NCI-H2171 (cell line): Measurements from ENCODE around the gene PXDN.

Experiments used
- DNase-seq: peaks from one replicate; lab custom pipeline; 2025; lab: John Stamatoyannopoulos, UW

Gene PXDN

GRCh38 chr2:1610096-1610485 lies 134.2 kb downstream of the PXDN start:
- DNase-seq = no peak

- no peak for DNase-seq
These were observed 134.7 kb downstream of the PXDN start for GRCh38 chr2:1609485-1610095.

- DNase-seq = no peak
These were observed 135.3 kb downstream of the PXDN start for GRCh38 chr2:1609040-1609439.

- no peak for DNase-seq
These were observed 136.2 kb downstream of the PXDN start for GRCh38 chr2:1607971-1608688.

GRCh38 chr2:1607236-1607920 lies 136.9 kb downstream of the PXDN start:
- no peak for DNase-seq

- DNase-seq = no peak
These were observed 137.7 kb downstream of the PXDN start for GRCh38 chr2:1606421-1607235.

- no peak for DNase-seq
These were observed 138.3 kb downstream of the PXDN start for GRCh38 chr2:1606046-1606400.

- DNase-seq = no peak
These were observed 138.9 kb downstream of the PXDN start for GRCh38 chr2:1605102-1606045.

GRCh38 chr2:1603521-1603920 lies 140.8 kb downstream of the PXDN start:
- DNase-seq = no peak

GRCh38 chr2:1603059-1603458 lies 141.3 kb downstream of the PXDN start:
- no peak for DNase-seq

GRCh38 chr2:1602278-1603010 lies 141.9 kb downstream of the PXDN start:
- no peak for DNase-seq

GRCh38 chr2:1601471-1602277 lies 142.6 kb downstream of the PXDN start:
- DNase-seq = no peak

GRCh38 chr2:1601067-1601412 lies 143.3 kb downstream of the PXDN start:
- DNase-seq = no peak

- no peak for DNase-seq
These were observed 143.9 kb downstream of the PXDN start for GRCh38 chr2:1600191-1601066.

GRCh38 chr2:1599301-1600085 lies 144.8 kb downstream of the PXDN start:
- DNase-seq = no peak

- no peak for DNase-seq
These were observed 145.5 kb downstream of the PXDN start for GRCh38 chr2:1598800-1599199.

GRCh38 chr2:1598041-1598710 lies 146.1 kb downstream of the PXDN start:
- no peak for DNase-seq

- DNase-seq = no peak
These were observed 149.0 kb downstream of the PXDN start for GRCh38 chr2:1595274-1595673.
